SHP77 treated with DMSO at 0.1 percent for 48 hours (cell line): ENCODE measurements around the gene KRTAP5-10.
"Not testable (repeated sequence)": the region's sequence is repeated elsewhere in the genome, so short reads cannot be mapped to it uniquely, and the experiment has no call there.

Experiments
- DNase-seq: peaks from one replicate; lab custom pipeline; 2025; lab: John Stamatoyannopoulos, UW

Gene KRTAP5-10

DNA sequence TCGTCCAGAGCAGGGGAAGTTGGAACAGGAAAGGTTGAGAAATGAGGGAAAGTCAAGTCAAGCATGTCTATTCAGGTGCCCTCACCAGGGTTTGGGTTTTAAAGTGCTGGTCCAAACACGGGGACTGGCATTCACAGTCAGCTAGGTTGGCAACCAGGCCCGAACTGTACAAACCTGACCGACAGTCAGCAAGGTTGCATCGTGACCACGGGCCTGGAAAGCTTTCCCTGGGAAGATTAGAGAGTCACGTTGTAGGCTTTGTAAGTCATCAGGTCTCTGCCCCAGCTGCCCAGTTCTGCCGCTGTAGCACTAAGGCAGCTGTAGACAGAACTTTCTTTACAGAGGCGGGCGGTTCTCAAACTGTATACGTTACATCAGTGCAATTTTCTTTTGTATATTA is 7.4 kb downstream of the KRTAP5-10 start:
- no peak for DNase-seq

- DNase-seq, result no peak
Measured at GRCh38 chr11:71574418-71574817, 9.1 kb downstream of the KRTAP5-10 start.

GRCh38 chr11:71575723-71576424 is 10.5 kb downstream of the KRTAP5-10 start:
- DNase-seq, result no peak

DNA sequence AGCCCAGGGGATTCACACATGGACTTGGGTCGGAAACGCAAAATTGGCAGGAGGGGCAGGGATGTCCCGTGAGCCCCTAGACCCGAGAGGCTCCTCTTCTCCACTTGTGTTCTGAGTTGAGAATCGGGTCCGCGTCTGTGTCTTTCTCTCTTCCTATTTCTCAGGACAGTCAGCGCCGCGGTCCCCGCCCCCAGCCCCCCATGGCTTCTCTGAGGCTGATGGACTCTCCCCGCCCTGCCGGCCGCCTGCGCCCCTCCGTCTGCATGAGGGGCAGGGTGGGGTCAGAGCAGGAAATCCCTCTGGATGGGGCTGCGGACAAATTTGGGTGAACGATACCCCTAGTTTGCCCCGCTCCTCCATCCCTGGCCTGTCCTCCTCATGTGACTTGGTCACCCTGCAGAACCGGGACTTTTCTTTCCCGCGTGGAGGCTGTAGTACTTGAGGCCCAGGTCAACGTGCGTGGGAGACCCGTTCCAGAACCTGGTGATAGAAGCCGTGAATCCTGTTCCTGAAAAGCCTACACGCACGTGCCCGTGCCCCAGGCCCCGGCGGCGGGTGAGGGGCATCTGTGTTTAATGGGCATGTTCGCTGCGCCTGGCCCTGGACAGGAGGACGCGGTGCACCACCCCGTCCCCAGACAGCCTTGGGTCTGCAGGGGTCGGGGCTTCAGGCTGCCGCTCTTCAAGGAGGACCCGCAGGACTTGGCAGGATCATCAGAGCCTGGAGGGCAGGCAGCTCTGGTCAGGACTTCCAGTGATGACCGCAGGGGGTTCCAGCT is 11.5 kb downstream of the KRTAP5-10 start:
- DNase-seq, result not testable (repeated sequence)

- DNase-seq, result no peak
Measured at GRCh38 chr11:71577469-71578004, 12.2 kb downstream of the KRTAP5-10 start.

DNA sequence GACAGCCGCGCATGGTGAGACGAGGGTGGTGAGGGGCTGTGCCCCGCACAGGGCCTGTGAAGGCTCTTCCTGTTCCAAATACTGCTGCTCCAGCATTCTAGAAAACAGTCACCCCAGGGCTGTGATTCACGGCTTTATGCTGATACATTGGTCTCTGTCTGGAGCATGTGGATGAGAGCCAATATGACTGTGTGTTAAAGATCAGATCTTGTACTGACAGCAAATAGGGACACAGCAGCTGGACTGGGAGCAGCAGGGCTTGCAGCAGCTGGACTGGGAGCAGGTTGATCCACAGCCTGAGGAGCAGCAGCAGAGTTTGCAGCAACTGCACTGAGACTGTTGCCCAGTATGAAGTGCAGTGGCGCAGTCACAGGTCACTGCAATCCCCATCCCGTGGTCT is 14.2 kb downstream of the KRTAP5-10 start:
- DNase-seq, result not testable (repeated sequence)

DNA sequence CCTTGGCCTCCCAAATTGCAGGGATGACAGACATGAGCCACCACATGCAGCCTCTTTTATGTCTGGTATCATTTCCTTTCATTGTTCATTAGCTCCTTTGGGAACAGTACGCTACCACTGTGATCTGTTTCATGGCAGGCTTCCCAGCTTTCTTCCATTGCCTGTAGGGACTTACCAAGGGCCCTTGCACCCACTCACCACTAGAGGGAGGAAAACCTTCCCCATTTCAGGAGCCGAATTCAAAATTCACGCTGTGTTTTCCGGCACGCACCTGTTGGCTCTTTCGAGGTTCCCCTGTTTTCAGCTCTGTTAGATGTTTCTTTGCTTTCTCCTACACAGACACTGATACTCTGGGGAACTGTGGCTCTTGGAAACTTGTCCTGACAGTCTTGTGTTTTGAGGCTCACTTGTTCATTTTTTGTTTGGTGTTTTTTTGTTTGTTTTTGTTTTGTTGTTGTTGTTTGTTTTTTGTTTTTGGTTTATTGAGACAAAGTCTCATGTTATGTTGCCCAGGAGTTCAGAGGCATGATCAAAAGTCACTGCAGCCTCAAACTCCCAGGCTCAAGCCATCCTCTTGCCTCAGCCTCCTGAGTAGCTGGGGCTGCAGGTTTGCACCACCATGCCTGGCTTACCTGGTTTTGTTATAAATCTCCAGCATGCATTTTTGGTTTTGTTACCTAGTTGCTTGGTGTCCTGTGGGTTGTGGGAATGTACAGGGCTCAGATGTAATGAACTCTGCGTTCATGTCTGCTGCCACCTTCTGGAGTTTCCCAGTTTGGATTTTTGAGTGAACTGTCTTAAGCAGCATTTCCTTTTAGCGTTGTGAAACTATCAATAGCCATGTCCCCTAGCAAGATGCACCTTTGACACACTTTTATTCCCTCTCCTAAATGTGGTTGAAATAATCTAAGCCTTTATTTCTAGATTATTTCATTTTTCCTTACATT is 15.0 kb downstream of the KRTAP5-10 start:
- DNase-seq, result peak; percentile 59

- DNase-seq, result no peak
Measured at GRCh38 chr11:71581826-71582225, 16.5 kb downstream of the KRTAP5-10 start.

DNA sequence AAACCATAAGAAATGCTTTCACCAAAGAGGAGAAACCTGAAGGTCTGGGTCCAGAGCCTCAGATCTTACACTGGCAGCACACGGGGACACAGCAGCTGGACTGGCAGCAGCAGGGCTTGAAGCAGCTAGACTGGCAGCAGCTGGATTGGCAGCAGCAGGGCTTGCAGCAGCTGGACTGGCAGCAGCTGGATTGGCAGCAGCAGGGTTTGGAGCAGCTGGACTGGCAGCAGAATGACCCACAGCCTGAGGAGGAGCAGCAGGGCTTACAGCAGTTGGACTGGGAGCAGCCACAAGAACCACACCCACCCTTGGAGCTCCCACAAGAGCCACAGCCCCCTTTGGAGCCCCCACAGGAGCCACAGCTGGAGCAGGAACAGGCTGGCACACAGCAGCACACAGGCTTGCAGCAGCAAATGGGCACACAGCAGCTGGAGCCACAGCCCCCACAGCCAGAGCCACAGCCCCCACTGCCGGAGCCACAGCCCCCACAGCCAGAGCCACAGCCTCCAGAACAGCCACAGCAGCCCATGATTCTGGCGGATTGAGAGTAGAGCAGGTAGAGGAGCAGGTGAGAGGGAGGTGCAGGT is 17.0 kb downstream of the KRTAP5-10 start, which contains the start of gene KRTAP5-11:
Gene KRTAP5-11, minus strand, starts transcription at position 567 of the 587 bp plus-strand sequence. Its CDS starts 38 bp downstream, at position 529.
- no peak for DNase-seq

DNA sequence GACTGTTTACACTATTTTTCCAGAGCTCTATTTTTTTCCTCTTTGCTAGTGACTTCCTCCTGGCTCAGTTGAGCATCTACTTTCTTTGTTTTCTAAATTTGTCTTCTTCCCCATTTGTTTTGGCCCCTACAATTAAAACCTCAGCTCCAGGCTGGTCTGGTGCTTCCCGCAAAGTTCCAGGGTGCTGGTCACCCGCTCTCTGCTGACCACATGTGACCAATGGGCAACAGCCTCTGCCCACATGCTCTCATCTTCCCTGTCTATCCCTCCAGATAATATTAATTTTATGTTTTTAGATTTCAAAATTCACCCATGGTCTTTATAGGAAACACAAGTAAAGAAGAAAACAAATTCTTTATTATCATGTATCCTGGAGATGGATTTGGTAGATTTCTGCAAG is 17.6 kb downstream of the KRTAP5-10 start:
- DNase-seq, result not testable (repeated sequence)

DNA sequence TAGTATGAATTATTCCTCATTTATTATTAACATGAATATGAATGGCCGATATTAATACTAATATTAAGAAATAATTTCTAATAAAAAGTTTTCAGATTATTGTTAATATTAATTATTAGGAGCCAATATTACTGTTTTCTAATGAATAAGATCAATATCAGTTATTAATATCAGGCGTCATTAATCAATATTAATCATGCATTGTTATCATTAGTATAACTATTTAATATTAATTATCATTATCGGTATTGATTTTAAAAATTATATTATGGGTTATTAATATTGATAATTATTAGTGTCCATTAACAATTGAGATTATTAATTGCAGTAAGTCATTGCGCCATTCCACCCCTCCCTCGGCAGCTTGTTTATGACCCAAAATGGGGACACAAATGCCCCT is 20.3 kb downstream of the KRTAP5-10 start:
- not testable (repeated sequence) for DNase-seq

GRCh38 chr11:71588314-71588713 is 23.0 kb downstream of the KRTAP5-10 start:
- not testable (repeated sequence) for DNase-seq

GRCh38 chr11:71588822-71589545 is 23.6 kb downstream of the KRTAP5-10 start:
- not testable (repeated sequence) for DNase-seq

GRCh38 chr11:71589546-71589920 is 24.2 kb downstream of the KRTAP5-10 start:
- DNase-seq, result not testable (repeated sequence)

DNA sequence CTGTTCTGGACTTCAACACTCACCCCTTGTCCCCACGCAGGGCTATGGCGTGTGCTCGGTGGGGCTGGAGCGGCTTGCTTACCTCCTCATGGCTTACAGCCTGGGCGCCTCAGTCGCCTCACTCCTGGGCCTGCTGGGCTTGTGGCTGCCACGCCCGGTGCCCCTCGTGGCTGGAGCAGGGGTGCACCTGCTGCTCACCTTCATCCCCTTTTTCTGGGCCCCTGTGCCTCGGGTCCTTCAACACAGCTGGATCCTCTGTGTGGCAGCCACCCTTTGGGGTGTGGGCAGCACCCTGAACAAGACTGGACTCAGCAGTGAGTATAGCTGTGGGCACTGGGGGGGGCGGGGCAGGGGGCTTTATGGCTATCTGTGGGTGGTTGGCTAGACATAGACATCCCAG is 37.9 kb downstream of the KRTAP5-10 start:
- not testable (repeated sequence) for DNase-seq

DNA sequence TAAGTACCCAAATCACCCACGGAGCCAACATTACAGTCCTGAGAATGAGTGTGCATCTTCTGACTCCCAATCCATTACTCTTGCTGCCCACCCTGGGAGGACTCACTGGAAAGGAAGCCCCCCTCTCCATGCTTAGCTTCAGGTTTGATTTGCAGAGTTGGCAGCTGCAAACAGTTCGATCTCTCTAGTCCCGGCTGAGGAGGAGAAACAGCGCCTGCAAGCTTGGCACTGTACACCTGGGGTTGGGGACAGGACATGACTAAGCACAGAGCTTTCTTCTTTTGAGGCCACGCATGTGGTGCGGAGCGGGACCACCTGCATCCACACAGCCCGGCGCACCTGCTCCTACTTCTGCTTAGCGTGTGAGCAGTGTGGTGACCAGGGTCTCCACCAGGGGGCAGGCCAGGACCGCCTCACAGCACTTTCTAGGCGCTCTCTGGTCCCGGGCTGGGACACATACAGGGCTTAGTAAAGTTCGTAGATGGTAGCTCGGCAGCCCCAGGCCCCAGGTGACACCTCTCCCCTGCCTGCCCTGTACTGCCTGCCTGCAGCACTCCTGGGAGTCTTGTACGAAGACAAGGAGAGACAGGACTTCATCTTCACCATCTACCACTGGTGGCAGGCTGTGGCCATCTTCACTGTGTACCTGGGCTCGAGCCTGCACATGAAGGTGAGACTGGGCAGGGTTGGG is 39.6 kb downstream of the KRTAP5-10 start:
- DNase-seq, result not testable (repeated sequence)

GRCh38 chr11:71606853-71607519 is 41.6 kb downstream of the KRTAP5-10 start:
- not testable (repeated sequence) for DNase-seq

GRCh38 chr11:71607520-71608216 is 42.3 kb downstream of the KRTAP5-10 start:
- not testable (repeated sequence) for DNase-seq

DNA sequence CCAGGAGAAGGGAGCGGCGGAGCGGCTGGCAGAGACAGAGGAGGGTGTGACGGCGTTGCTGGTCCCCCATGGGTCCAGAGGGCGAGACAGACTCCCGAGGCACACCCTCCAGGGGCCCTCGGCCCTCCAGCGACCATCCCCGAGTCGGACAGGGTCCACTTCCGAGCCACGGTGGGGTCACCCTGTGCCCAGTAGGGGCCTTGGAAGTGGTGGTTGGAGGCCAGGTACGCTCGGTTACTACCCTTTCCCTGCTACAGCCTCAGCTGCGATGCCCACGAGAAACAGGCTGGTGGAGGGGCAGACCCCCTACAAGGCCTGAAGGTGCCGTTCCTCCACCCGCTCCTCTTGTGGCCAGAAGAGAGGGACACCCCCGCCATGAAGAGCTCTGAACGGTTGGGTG is 42.9 kb downstream of the KRTAP5-10 start:
- DNase-seq, result not testable (repeated sequence)
